ENCODE results near the gene ZNF90.
A peak's percentile ranks its signal among the peaks of the same experiment; 100 is the strongest.
"Not testable (repeated sequence)": the region's sequence is repeated elsewhere in the genome, so short reads cannot be mapped to it uniquely, and the experiment has no call there.

ZNF90 gene

DNA sequence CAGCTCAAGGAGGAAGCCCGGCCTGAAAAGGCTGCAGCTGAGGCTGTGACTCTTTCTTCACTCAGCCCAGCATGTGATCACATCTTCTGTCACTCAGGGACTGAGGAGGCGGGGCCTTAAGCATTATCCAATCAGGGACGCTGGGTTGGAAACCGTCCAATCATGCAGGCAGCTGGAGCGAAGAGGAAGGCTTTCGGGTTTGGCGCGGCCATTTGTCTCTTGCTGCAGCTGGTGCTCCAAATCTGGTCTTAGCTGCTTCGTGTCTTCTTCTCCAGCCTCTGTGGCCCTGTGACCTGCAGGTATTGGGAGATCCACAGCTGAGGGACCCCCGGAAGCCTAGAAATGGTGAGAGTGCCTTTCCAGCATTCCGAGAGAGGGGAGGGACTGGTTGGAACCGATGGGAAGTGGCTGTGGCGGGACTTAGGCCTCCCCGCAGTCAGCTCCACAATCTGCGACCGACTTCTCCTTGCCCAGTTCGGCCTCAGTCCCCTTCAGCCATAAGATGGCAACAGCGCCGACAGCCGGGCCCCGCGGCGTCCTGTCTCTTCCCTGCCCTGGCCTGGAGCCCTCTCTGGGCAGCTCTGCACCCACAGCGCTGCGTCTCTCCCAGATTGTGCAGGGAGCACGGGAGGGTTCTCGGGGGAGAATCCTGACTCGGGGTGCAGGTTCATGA, at the start of gene ZNF90:
Gene ZNF90, plus strand, starts transcription at position 210 of the 673 bp plus-strand sequence. Its CDS starts 133 bp downstream, at position 343.
- DNase-seq (ENCODE audit: low spot score), result peak; percentile 88

DNA sequence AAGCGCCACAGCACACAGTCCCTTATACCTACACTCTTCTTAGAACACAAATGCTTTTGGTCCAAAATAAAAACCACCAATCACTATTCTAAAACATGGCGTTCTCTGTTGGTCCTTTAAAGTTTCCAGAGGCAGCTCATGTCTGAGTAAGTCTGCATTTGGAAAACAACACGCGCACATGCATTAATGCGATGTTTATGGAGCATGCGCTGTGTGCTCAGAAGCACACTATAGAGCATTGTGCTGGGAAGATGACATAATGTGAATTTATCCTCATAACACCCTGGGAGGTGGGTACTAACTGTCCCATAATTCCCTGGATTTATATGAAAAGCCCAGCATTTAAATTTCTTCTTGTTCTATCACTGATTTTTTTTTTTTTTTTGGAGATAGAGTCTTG, 49.2 kb upstream of the ZNF90 start:
- no peak for DNase-seq (ENCODE audit: low spot score)

DNA sequence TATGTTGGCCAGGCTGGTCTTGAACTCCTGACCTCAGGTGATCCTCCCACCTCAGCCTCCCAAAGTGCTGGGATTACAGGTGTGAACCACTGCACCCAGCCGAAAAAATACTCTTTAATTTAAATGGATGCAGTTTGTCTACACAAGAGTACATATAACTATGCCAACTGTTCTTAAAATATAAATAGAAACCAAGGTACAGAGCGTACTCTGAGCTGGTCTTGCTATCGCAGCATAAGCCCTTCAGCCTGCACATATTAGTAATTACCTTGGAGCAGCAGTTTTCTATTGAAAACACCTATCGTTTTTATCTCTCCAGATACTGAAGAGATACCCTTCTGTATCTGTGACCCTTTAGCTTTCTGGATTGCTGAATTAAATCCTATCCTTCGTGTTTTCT, 41.9 kb upstream of the ZNF90 start:
- DNase-seq (ENCODE audit: low spot score), result no peak

DNA sequence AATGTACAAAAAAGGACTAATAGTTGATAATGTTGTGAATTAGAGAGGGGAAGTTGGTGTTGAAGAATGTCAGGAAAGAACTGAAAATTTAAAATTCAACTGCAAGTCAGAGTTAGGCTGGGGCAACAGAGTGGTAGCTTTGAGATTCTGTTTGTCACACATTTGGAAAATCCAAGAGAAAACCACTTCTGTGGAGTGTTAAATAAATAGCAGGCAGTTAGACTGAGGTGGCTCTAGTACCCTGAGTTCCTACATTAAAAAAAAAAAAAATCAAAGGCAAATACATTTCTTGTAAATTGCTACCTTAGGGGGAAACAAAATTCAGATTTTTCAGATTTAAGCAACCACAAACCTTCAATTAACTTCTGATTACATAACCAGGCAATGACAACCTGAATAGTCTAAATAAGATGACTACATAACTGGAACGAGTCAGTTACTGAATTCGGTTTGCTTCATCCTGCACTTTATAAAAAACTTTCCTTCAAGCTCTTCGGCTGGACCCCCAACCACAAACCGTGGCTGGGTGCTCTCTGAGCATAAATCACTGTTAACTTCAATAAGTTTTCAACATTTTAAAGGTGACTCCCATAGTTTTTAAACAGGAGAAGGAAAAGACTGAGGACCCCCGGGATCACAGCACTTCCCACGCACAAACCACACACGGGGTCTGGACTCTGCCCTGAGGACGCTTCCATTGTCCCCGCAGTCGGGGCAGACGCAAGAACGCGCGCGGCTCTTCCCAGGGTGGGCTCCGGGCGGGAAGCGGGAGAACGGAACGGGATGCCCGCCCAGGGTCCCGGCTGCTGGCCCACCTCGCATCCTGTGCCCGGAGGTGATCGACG, 39.2 kb upstream of the ZNF90 start:
- DNase-seq (ENCODE audit: low spot score), result peak; percentile 26

DNA sequence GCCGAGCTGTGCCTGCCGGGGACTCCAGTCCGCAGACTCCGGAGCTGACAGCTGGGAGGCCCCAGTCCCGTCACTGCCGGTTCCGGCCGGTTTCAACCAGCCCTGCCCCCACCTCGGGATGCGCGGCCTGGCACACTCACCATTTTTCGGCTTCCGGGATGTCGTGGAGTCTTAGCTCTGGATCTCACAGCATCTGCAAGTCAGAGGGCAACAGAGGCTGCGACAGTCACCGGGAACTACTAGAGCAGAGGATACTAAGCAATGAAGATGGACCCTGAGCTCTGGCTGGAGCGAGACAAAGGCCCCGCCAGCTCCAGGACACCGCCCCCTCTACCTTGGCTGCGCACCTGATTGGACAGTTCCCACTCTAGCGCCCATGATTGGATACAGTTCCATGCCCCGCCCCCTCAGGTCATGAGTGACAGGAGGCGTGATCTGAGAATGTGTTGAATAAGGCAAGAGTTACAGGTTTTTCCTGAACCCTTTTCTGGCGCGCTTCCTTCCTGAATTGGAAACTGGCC, 38.5 kb upstream of the ZNF90 start, which contains the start of gene ZNF682:
Gene ZNF682, minus strand, starts transcription at position 303 of the 521 bp plus-strand sequence. Its CDS starts 160 bp downstream, at position 143.
- peak; percentile 92 for DNase-seq (ENCODE audit: low spot score)

DNA sequence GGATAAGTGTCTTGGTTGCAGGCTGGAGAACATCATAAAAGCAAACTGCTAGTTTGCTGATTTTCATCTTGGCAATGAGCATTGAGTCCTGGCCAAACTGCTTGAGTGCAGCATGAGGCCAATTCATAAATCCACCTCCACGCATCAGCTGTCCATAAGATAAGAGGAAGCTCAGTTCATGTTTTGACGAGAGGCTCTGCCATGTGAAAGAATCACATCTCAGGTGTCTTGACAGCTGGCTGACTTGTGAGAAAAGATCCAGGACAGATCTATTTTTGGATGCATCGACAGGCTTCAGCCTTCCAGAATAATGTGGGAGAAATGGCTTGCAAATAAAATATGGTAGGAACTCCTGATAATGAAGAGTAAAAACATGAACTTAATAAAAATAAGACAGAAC, 33.1 kb upstream of the ZNF90 start:
- no peak for DNase-seq (ENCODE audit: low spot score)

DNA sequence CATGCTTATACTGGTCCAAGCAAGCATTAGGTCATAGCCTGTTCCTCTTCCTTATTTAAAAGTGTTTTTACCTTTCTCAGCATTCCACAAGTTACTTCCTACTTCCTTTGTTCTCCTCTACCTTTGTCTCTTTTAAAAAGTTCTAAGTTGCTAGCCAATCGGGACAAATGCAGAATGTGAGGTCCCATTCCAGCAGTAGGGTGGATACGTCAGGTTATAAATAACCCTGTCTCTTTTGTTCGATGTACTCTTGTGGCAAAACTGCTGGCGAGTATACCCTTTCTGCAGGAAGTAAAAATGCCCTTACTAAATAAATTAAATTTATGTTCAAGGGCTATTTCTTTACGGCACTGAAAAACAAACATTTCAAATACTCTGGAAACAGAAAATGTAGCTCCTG, 32.1 kb upstream of the ZNF90 start:
- DNase-seq (ENCODE audit: low spot score), result not testable (repeated sequence)

DNA sequence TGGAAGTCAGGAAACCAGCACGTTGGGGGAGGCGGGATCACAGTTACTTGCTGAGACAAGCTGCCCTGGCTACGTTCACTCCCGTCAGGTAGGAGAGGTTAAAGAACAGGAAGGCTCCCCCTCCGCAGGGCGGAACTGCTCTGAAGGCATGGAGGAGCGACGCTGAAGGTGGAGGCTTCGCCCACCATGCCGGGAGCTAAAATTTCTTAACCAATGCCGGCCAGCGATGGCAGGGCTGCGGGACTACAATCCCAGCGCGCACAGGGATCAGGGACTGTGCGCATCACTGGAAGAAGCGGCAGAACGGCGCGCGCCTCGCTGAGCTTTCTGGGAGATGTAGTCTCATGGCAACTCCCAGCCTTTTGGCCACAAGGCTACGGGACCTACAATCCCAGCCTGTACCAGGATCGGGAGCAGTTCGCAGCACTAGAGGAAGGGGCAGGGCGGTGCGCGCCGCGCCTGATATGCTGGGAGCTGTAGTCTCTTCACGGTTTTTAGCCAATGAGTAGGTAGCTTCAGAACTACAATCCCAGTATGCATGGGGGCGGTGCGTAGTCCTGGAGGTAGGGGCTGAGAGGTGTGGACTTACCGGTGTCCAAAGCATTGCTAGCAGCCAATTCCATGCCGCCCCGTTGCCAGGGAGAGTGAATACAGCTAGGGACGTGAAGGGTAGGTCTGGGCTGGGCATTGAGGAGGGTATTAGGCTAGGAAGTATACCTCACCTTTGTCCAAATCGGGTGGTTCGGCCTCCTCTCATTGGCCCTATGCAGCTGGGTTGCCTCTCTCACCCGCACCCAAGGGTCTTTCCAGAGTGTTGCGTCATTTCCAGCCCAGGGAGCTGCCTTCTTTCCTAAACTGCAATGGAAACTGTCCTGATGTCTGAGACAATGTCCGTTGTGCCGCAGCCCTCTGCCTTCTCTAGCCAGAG, 25.7 kb upstream of the ZNF90 start:
- peak; percentile 83 for DNase-seq (ENCODE audit: low spot score)

DNA sequence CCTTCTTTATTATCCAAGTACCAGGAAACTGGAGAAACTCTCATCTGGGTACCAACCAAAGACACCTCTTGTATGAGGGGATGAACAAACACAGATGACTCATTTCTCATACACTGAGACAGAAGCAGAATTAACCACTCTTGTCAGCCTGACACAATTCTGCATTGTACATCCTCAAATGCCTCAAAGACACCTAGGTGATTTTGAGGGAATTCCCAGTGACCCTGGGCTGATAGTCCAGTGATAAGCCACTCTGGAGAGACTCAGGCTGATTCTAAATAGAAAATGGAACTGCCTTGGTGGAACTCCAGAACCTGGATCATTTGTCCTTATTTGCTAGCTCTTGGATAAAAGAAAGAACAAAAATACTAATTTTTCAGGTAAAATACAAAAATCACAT, 19.1 kb upstream of the ZNF90 start:
- not testable (repeated sequence) for DNase-seq (ENCODE audit: low spot score)

DNA sequence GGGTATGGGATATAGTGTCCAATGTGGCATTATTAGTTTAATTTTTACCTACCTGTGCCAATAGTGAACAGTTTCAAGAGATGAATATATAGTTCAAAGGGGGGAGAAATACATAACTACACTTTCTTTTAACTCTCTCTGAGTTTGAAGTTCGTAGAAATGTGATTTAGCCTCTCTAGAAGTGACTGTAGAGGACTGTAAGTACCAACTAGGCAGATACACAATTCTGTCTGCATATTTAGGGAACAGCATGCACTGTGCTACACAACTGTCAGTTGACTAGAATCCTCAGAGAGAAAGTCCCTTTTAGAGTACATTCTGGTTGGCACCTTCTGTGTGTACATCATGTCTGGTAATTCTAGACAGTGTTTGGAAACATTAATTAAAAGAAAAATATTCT, 17.5 kb upstream of the ZNF90 start:
- no peak for DNase-seq (ENCODE audit: low spot score)

DNA sequence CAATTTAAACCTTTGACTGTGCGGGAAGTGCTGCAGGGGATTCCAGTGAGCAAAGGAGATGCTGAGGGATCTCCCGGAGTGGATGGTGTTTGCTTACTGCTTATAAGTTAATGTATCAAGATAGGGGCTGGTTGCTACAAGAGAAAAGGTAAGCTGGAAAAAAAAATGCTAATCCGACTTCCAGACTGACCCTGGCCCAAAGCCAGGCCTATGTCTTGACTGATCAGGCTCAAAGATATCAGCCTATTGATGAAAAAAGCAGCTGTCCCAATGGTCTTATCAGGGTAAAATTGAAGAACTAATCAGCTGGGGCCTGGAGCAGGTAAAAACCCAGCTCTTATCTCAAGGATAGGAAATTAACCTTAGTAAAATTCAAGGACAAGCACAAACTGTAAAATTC, 10.9 kb upstream of the ZNF90 start:
- DNase-seq (ENCODE audit: low spot score), result no peak

DNA sequence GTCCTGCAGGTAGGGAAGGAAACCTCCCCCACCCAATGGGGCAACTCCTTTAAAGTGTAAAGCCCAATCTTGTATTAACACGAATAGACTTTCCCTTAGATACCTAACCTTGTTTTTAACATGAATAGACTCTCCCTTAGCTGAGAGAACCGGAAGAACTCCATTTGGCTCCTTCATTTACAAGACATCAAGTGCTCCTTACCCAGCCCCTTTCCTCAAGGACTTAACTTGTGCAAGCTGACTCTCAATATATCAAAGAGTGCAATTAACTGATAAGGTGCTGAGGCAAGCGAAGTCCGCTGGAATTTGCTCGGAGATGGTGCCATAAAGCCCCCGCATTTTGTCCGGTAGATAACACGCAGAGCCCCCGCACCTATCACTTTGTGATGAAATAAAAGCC, 9.9 kb upstream of the ZNF90 start:
- no peak for DNase-seq (ENCODE audit: low spot score)

DNA sequence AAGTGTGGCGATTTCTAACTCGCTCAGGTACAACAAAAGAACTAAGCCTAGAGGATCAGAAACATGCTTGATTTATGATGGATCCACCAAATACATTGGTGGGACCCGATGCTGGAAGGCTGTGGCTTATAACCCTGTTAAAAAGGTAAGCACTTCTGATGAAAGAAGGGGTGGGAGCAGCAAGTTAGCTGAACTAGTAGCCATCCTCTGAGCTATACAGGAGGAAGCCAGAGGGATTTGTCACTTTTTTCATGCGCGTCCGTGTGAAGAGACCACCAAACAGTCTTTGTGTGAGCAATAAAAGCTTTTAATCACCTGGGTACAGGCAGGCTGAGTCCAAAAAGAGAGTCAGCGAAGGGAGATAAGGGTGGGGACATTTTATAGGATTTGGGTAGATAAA, 9.2 kb upstream of the ZNF90 start:
- not testable (repeated sequence) for DNase-seq (ENCODE audit: low spot score)

DNA sequence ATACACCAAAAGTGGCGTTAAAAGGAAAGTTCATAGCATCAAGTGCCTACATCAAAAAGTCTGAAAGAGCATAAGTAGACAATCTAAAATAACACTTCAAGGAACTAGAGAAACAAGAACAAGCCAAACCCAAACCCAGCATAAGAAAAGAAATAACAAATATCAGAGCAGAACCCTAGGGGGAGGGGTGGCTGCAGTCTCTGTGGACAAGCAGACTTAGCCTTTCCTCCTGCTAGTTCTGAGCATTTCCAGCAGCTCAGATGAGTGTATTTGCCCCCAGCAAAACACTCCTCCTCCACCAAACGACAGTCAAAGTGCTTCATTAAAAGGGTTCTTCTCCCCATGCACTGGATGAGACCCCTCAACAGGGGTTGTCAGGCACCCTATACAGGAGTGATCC, 7.1 kb upstream of the ZNF90 start:
- DNase-seq (ENCODE audit: low spot score), result no peak

DNA sequence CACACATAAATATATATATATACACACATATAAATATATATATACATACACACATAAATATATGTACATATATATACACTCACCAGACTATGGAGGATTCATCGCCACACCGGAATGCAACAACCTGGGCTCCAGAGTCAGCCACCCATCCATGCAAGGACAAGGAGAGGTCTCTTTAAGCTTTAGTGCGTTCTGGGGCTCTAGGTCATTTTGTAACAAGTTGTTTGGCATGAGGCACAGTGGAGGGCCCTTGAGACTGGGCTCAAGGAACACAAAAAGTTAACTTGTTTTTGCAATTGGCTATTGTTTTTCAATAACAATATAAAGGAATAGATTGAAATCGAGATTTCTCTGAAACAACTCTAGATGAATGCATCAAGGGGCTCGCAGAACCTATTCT, 4.9 kb upstream of the ZNF90 start:
- no peak for DNase-seq (ENCODE audit: low spot score)

DNA sequence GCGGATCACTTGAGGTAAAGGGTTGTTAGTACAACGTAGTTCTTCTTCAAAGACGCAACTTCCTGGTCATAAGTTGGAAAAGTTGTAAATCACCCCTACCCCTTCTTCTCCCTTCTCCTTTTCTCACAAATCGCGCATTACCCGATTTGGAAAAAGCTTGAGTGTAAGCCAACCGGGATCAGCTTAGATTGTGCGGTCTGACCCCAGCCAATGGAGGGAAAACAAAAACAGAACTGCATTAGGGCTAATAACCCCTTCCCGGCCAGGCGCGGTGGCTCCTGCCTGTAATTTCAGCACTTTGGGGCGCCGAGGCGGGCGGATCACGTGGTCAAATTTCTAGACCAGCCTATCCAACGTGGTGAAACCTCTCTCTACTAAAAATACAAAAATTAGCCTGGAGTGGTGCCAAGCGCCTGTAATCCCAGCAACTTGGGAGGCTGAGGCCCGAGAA, 806 bp downstream of the ZNF90 start:
- DNase-seq (ENCODE audit: low spot score), result peak; percentile 11

DNA sequence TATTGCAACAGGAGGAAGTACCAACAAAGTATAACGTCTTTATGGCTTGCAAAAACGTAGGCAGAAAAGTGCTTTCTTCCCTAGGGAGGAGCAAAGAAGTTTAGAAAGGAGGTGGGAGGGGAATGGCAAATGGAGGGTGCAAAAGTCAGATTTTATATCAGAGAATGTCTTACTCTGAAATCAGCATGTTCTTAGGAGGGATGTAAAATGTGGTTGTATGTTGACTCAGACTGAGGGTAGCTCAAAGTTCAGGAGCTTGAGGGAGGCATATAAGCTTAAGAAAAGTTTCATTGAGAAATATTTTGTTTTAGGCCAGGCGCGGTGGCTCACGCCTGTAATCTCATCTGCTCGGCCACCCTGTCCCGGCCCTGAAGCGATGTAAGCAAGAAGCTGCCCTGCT, 1.7 kb downstream of the ZNF90 start:
- DNase-seq (ENCODE audit: low spot score), result no peak

DNA sequence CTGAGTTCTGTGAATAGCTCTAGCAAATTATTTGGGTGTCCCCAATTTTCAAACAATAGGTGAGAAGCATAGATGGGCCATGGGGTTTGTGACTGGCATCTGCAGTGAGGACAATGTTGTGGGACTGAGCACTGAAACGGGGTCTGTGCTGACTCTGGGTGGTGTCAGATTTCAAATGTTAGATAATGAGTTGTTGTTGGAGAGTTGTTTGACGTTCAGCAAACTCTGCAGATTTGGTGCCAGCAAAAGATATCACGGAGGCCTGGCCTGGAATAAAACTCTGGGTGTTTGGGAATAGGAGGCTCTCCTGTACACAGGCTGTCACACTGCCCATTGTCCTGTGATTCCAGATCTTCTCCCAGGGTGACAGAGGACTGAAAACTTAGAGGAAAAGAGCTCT, 2.9 kb downstream of the ZNF90 start:
- no peak for DNase-seq (ENCODE audit: low spot score)

DNA sequence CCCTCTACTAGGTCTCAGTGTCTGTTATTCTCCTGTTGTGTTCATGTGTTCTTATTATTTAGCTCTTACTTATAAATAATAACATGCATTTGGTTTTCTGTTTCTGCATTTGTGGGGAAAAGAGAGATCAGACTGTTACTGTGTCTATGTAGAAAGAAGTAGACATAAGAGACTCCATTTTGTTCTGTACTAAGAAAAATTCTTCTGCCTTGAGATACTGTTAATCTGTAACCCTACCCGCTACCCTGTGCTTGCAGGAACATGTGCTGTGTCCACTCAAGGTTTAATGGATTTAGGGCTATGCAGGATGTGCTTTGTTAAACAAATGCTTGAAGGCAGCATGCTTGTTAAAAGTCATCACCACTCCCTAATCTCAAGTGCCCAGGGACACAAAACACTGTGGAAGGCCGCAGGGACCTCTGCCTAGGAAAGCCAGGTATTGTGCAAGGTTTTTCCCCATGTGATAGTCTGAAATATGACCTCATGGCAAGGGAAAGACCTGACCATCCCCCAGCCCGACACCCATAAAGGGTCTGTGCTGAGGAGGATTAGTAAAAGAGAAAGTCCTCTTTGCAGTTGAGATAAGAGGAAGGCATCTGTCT, 4.5 kb downstream of the ZNF90 start:
- DNase-seq (ENCODE audit: low spot score), result not testable (repeated sequence)

DNA sequence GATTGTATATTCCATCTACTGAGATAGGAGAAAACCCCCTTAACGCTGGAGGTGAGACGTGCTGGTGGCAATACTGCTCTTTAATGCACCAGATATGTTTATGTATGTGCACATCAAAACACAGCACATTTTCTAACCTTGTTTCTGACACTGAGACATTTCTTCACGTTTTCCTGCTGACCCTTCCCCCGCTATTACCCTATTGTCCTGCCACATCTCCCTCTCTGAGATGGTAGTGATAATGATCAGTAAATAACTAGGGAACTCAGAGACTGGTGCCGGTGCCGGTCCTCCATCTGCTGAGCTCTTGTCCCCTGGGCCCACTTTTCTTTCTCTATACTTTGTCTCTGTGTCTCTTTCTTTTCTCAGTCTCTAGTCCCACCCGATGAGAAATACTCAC, 5.1 kb downstream of the ZNF90 start:
- not testable (repeated sequence) for DNase-seq (ENCODE audit: low spot score)

DNA sequence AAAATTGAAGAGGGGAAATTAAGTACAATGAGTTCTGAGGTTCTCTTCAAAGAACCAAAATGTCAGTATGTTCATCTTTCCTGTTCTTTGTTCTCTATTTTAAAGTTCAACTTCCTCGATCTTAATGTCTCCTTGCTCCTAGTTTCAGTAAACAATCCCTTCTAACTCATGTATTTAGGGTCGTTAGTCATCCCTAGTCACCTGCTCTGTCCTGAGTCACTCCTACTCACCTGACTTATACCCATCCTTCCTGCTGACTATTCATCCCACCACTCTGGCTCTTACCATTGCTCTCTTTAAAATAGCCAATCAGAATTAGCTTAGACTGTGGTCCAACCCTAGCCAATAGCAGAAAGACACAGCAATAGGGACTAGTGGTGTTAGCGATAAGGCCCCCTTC, 24.3 kb downstream of the ZNF90 start:
- DNase-seq (ENCODE audit: low spot score), result no peak

Data from kidney capillary endothelial cell (primary cell).